TTC549 (cell line): ENCODE data around the gene BRINP2.

Source experiments
- FAIRE-seq: peaks from 2 replicates; lab custom pipeline; 2012; peaks lifted over from hg19 to GRCh38; lab: Jason Lieb, UNC

The BRINP2 gene

GRCh38 chr1:177270863-177271262, 100.1 kb downstream of the BRINP2 start:
- no peak for FAIRE-seq

GRCh38 chr1:177273141-177273540, 102.4 kb downstream of the BRINP2 start:
- FAIRE-seq, result no peak

GRCh38 chr1:177274687-177275211, 104.0 kb downstream of the BRINP2 start:
- FAIRE-seq, result no peak

GRCh38 chr1:177275736-177276135, 105.0 kb downstream of the BRINP2 start:
- no peak for FAIRE-seq

- no peak for FAIRE-seq
Observed at GRCh38 chr1:177278626-177279390, 108.0 kb downstream of the BRINP2 start.

- no peak for FAIRE-seq
Observed at GRCh38 chr1:177281901-177282300, 111.1 kb downstream of the BRINP2 start.

- no peak for FAIRE-seq
Observed at GRCh38 chr1:177282976-177283375, 112.2 kb downstream of the BRINP2 start.

- FAIRE-seq, result no peak
Observed at GRCh38 chr1:177283380-177283779, 112.6 kb downstream of the BRINP2 start.

- no peak for FAIRE-seq
Observed at GRCh38 chr1:177286396-177286795, 115.6 kb downstream of the BRINP2 start.

GRCh38 chr1:177287270-177287669, 116.5 kb downstream of the BRINP2 start:
- FAIRE-seq, result no peak

- no peak for FAIRE-seq
Observed at GRCh38 chr1:177287994-177288393, 117.2 kb downstream of the BRINP2 start.

- FAIRE-seq, result no peak
Observed at GRCh38 chr1:177289532-177289931, 118.8 kb downstream of the BRINP2 start.

GRCh38 chr1:177300431-177300830, 129.7 kb downstream of the BRINP2 start:
- FAIRE-seq, result no peak

GRCh38 chr1:177301425-177302124, 130.8 kb downstream of the BRINP2 start:
- no peak for FAIRE-seq

GRCh38 chr1:177302357-177303044, 131.7 kb downstream of the BRINP2 start:
- no peak for FAIRE-seq

- FAIRE-seq, result no peak
Observed at GRCh38 chr1:177305040-177306018, 134.6 kb downstream of the BRINP2 start.

- no peak for FAIRE-seq
Observed at GRCh38 chr1:177306019-177306415, 135.3 kb downstream of the BRINP2 start.

GRCh38 chr1:177306981-177307380, 136.2 kb downstream of the BRINP2 start:
- FAIRE-seq, result no peak

- FAIRE-seq, result no peak
Observed at GRCh38 chr1:177307771-177308170, 137.0 kb downstream of the BRINP2 start.

GRCh38 chr1:177309880-177310279, 139.1 kb downstream of the BRINP2 start:
- no peak for FAIRE-seq

GRCh38 chr1:177310326-177310725, 139.6 kb downstream of the BRINP2 start:
- FAIRE-seq, result no peak

- no peak for FAIRE-seq
Observed at GRCh38 chr1:177311111-177311510, 140.4 kb downstream of the BRINP2 start.
